Measurements from ENCODE around the gene VAT1L.
A peak's percentile ranks its signal among the peaks of the same experiment; 100 is the strongest.
"Not testable (repeated sequence)": the region's sequence is repeated elsewhere in the genome, so short reads cannot be mapped to it uniquely, and the experiment has no call there.

VAT1L gene

GRCh38 chr16:77918809-77919707 is 130.7 kb downstream of the VAT1L start:
- DNase-seq: no peak

- DNase-seq: no peak
These were observed 131.5 kb downstream of the VAT1L start for GRCh38 chr16:77919761-77920415.

- DNase-seq: no peak
These were observed 132.6 kb downstream of the VAT1L start for GRCh38 chr16:77920984-77921383.

GRCh38 chr16:77922228-77922754 is 133.9 kb downstream of the VAT1L start:
- DNase-seq: no peak

- DNase-seq: no peak
These were observed 137.2 kb downstream of the VAT1L start for GRCh38 chr16:77925531-77925930.

GRCh38 chr16:77928096-77928495 is 139.7 kb downstream of the VAT1L start:
- no peak for DNase-seq

- no peak for DNase-seq
These were observed 140.6 kb downstream of the VAT1L start for GRCh38 chr16:77929004-77929403.

- DNase-seq: no peak
These were observed 142.7 kb downstream of the VAT1L start for GRCh38 chr16:77931058-77931457.

GRCh38 chr16:77937473-77938149 is 149.2 kb downstream of the VAT1L start:
- DNase-seq: no peak

GRCh38 chr16:77938913-77939312 is 150.5 kb downstream of the VAT1L start:
- no peak for DNase-seq

- DNase-seq: no peak
These were observed 151.6 kb downstream of the VAT1L start for GRCh38 chr16:77939968-77940367.

GRCh38 chr16:77943801-77944200 is 155.4 kb downstream of the VAT1L start:
- no peak for DNase-seq

GRCh38 chr16:77944631-77945030 is 156.3 kb downstream of the VAT1L start:
- no peak for DNase-seq

GRCh38 chr16:77945126-77945525 is 156.8 kb downstream of the VAT1L start:
- DNase-seq: no peak

GRCh38 chr16:77946823-77947222 is 158.5 kb downstream of the VAT1L start:
- peak; percentile 83 for DNase-seq

GRCh38 chr16:77947590-77947989 is 159.2 kb downstream of the VAT1L start:
- DNase-seq: not testable (repeated sequence)

- DNase-seq: no peak
These were observed 160.5 kb downstream of the VAT1L start for GRCh38 chr16:77948835-77949234.

- DNase-seq: no peak
These were observed 161.1 kb downstream of the VAT1L start for GRCh38 chr16:77949445-77949844.

GRCh38 chr16:77951788-77952187 is 163.4 kb downstream of the VAT1L start:
- no peak for DNase-seq

- no peak for DNase-seq
These were observed 166.8 kb downstream of the VAT1L start for GRCh38 chr16:77955127-77955526.

GRCh38 chr16:77956231-77956630 is 167.9 kb downstream of the VAT1L start:
- no peak for DNase-seq

- DNase-seq: no peak
These were observed 172.4 kb downstream of the VAT1L start for GRCh38 chr16:77960766-77961165.

- DNase-seq: no peak
These were observed 173.4 kb downstream of the VAT1L start for GRCh38 chr16:77961814-77962213.
